ENCODE measurements around the gene TRAF7. TPM values are rescaled to one million over a fixed set of nuclear protein-coding genes. Genes with fewer than 3 reads are reported as not detected.

Gene TRAF7
- total RNA-seq, 2 donors from 2014 or later: 22.7 to 29.3 TPM

DNA sequence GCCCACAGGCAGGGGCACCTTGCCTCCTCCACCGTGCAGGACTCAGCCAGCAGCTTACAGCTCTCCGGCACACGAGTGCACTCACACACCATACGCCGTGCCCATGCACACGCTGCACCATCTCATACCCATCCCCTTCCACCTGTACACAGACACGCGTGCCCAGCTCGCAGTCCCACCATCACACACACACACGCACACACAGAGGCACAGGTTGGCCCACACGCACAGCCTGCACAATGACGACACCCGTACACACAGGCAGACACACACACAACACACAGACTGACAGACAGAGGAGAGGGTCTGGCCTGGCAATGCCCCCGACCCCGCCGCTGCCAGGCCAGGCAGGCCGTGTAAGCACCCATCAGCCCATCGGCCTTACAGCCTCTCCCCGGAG, 28.8 kb downstream of the TRAF7 start:
- Histone ChIP-seq H3K36me3 (replicated peaks in 1 of 2; ENCODE audit: insufficient read depth in 1 of 2, low read depth in 2 of 2) (no peaks in the 10 kb centered on the region), H3K27me3 (no peaks in the 10 kb centered on the region), H3K4me1 (no peaks in the 10 kb centered on the region), H3K27ac (no peak overlapping the region), H3K9me3 (no peaks in the 10 kb centered on the region), H3K4me3 (no peak overlapping the region)
- intact Hi-C loops (cut with DNase I): no loop called here
- 86 to 90% methylated on average over 15 to 19 of the region's 19 CpGs for WGBS, 2 donors
- no peak for TF ChIP-seq POLR2A (IDR thresholded peaks at IDR 0.05)
- TF ChIP-seq, protein P1, sequence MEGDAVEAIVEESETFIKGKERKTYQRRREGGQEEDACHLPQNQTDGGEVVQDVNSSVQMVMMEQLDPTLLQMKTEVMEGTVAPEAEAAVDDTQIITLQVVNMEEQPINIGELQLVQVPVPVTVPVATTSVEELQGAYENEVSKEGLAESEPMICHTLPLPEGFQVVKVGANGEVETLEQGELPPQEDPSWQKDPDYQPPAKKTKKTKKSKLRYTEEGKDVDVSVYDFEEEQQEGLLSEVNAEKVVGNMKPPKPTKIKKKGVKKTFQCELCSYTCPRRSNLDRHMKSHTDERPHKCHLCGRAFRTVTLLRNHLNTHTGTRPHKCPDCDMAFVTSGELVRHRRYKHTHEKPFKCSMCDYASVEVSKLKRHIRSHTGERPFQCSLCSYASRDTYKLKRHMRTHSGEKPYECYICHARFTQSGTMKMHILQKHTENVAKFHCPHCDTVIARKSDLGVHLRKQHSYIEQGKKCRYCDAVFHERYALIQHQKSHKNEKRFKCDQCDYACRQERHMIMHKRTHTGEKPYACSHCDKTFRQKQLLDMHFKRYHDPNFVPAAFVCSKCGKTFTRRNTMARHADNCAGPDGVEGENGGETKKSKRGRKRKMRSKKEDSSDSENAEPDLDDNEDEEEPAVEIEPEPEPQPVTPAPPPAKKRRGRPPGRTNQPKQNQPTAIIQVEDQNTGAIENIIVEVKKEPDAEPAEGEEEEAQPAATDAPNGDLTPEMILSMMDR (IDR thresholded peaks at IDR 0.05): no peak
- DNase-seq: no peak
- ATAC-seq: no peak

DNA sequence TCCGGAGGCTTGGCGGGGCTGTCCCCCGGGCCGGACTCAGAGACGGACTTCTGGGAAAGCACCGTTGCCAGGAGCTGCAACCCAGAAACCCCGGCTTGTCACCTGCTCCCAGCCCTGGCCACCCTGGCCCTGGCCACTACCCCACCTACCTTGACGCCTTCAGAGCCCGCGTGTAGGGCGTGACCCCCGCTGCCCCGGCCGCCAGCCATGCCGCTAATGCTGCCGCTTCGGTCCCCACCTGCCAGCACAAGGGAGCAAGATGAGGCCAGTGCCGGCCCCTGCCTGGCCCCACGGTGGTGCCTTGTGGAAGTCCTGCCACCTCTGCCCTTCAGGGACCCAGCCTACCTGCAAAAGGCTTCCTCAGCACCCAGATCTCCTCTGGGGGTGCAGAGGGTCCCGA, 29.4 kb downstream of the TRAF7 start:
- Histone ChIP-seq H3K36me3 (replicated peaks in 1 of 2; ENCODE audit: insufficient read depth in 1 of 2, low read depth in 2 of 2) (no peaks in the 10 kb centered on the region), H3K4me1 (no peaks in the 10 kb centered on the region), H3K27me3 (no peaks in the 10 kb centered on the region), H3K27ac (no peak overlapping the region), H3K9me3 (no peaks in the 10 kb centered on the region), H3K4me3 (no peak overlapping the region)
- DNase-seq (no peak), ATAC-seq (no peak)
- intact Hi-C loops (cut with DNase I): no loop called here
- TF ChIP-seq, protein P1 (IDR thresholded peaks at IDR 0.05): no peak
- TF ChIP-seq POLR2A (IDR thresholded peaks at IDR 0.05): no peak
- WGBS, 2 donors: 76% methylated on average over 20 of the region's 20 CpGs; no CpG with 5 or more reads in 1 of the 2 donors

DNA sequence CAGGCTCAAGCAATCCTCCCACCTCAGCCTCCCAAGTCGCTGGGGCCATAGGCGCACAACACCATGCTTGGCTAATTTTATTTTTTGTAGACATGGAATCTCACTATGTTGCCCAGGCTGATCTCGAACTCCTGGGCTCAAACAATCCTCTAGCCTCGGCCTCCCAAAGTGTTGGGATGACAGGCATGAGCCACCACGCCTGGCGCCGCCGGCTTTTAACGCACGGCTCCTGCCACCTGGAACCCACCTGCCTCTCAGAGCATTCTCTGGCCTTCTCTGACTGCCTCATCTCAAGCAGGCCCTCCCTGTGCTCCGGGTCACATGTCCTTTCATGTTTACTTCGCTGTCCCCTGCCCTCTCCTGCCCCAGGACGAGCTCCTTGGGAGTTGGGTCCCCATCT, 30.5 kb downstream of the TRAF7 start:
- no peak for ATAC-seq
- Histone ChIP-seq H3K27me3 (no peaks in the 10 kb centered on the region), H3K9me3 (no peaks in the 10 kb centered on the region), H3K36me3 (replicated peaks in 1 of 2; ENCODE audit: insufficient read depth in 1 of 2, low read depth in 2 of 2) (no peaks in the 10 kb centered on the region), H3K4me3 (no peak overlapping the region), H3K27ac (no peak overlapping the region), H3K4me1 (no peaks in the 10 kb centered on the region)
- intact Hi-C loops (cut with DNase I): no loop called here
- DNase-seq: no peak
- WGBS, 2 donors: 91 to 96% methylated on average over 12 to 13 of the region's 13 CpGs
- TF ChIP-seq, protein P1 (IDR thresholded peaks at IDR 0.05): no peak
- no peak for TF ChIP-seq POLR2A (IDR thresholded peaks at IDR 0.05)

DNA sequence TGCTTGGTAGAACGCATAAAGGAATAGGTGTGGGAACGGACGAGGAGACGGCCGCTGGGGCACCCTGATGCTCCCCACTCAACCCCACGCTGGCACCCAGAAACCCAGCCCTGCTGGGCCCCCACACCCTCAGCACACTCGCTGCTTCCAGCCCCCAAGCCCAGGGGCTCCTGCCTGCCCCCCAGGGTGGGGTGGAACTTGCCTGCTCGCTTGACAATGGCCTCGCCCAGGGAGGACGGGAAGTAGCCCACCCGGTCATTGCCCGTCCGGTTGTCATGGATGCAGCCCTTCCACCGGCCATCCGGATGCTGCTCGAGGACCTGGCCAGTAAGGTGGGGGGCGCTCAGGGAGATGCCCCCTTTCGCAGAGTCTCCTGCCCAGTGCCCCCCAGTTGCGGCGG, 30.9 kb downstream of the TRAF7 start:
- no peak for TF ChIP-seq POLR2A (IDR thresholded peaks at IDR 0.05)
- TF ChIP-seq, protein P1 (IDR thresholded peaks at IDR 0.05): no peak
- H3K27me3 ChIP-seq: no peaks in the 10 kb centered on the region
- ATAC-seq: no peak
- DNase-seq: no peak
- no peak overlapping the region for H3K27ac ChIP-seq
- no peaks in the 10 kb centered on the region for H3K9me3 ChIP-seq
- intact Hi-C loops (cut with DNase I): no loop called here
- no peaks in the 10 kb centered on the region for H3K4me1 ChIP-seq
- WGBS, 2 donors: 92 to 97% methylated on average over 6 to 13 of the region's 20 CpGs
- H3K4me3 ChIP-seq: no peak overlapping the region
- H3K36me3 ChIP-seq (replicated peaks in 1 of 2; ENCODE audit: insufficient read depth in 1 of 2, low read depth in 2 of 2): no peaks in the 10 kb centered on the region

DNA sequence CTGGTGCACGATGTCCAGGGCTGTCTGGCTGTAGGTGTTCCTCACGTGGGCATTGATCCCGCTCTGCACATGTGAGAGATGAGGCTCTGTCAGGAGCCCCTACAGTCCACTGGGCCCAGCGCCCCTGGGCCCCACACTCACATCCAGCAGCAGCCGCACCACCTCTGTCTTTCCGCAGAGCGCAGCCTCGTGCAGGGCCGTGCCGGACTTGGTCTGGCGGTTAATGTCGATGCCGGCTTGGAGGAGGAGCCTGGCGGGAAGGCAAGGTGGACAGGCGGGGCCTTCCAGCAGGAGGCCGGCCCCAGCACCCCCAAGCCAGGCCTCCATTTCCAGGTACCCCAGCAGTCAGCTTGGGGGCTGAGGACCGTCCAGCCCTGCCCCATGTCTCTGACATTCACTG, 31.6 kb downstream of the TRAF7 start:
- Histone ChIP-seq H3K9me3 (no peaks in the 10 kb centered on the region), H3K36me3 (replicated peaks in 1 of 2; ENCODE audit: insufficient read depth in 1 of 2, low read depth in 2 of 2) (no peaks in the 10 kb centered on the region), H3K27ac (no peak overlapping the region), H3K4me3 (no peak overlapping the region), H3K4me1 (no peaks in the 10 kb centered on the region), H3K27me3 (no peaks in the 10 kb centered on the region)
- intact Hi-C loops (cut with DNase I): no loop called here
- WGBS, 2 donors: 71 to 77% methylated on average over 12 to 15 of the region's 17 CpGs
- TF ChIP-seq, protein P1 (IDR thresholded peaks at IDR 0.05): no peak
- no peak for TF ChIP-seq POLR2A (IDR thresholded peaks at IDR 0.05)
- DNase-seq: no peak
- no peak for ATAC-seq

All from body of pancreas (tissue), 4 donors.